ENCODE measurements around the gene FIBCD1. TPM values are rescaled to one million over a fixed set of nuclear protein-coding genes. Genes with fewer than 3 reads are reported as not detected.
"Not testable (repeated sequence)": the region's sequence is repeated elsewhere in the genome, so short reads cannot be mapped to it uniquely, and the experiment has no call there.

Gene FIBCD1
- polyA plus RNA-seq, 1 donor (not counting 4 experiments of a cell fraction or from before 2014, with no cell fraction given) = 0.79 TPM

GRCh38 chr9:130955947-130956621 lies 17.0 kb upstream of the FIBCD1 start:
- Histone ChIP-seq H2AFZ (ENCODE audit: control insufficient read depth, low read length) (no peak overlapping the region), H4K20me1 (ENCODE audit: control insufficient read depth, extremely low read depth, insufficient read depth, low read length) (no peaks in the 10 kb centered on the region), H3K79me2 (ENCODE audit: control insufficient read depth, insufficient read depth, low read length) (no peaks in the 10 kb centered on the region), H3K36me3 (ENCODE audit: control insufficient read depth in 2 of 2, extremely low read depth in 1 of 2, insufficient read depth in 2 of 2, low read length in 2 of 2) (no peaks in the 10 kb centered on the region), H3K9me1 (ENCODE audit: control insufficient read depth, extremely low read depth, insufficient read depth, low read length) (no peaks in the 10 kb centered on the region), H3K27ac (ENCODE audit: control insufficient read depth, insufficient read depth, low read length) (no peak overlapping the region), H3K9me3 (ENCODE audit: control insufficient read depth, low read depth, low read length) (no peaks in the 10 kb centered on the region), H3K27me3 (ENCODE audit: control insufficient read depth, extremely low read depth, insufficient read depth, low read length) (peaks cover 22% of the 10 kb centered on the region), H3K4me1 (ENCODE audit: control insufficient read depth, extremely low read depth, insufficient read depth, low read length) (peaks cover 2% of the 10 kb centered on the region), H3K4me2 (ENCODE audit: control insufficient read depth, extremely low read depth, insufficient read depth, low read depth, low read length) (no peak overlapping the region), H3K9ac (ENCODE audit: control insufficient read depth, extremely low read depth, insufficient read depth, low read length) (no peak overlapping the region), H3K4me3 (ENCODE audit: control insufficient read depth in 2 of 3, extremely low read depth in 1 of 3, insufficient read depth in 2 of 3, low read depth in 1 of 3, low read length in 3 of 3) (no peak overlapping the region)
- FAIRE-seq (no peak), DNase-seq (ENCODE audit: low read depth, low spot score) (no peak)
- no peak for TF ChIP-seq EZH2 (IDR thresholded peaks at IDR 0.05; ENCODE audit: low read length)
- no peak for TF ChIP-seq CTCF (optimal IDR thresholded peaks at IDR 0.05 in 1 of 3, IDR thresholded peaks at IDR 0.05 in 1 of 3, conservative IDR thresholded peaks at IDR 0.05 in 1 of 3; ENCODE audit: extremely low read depth in 1 of 3, insufficient read depth in 2 of 3, low read length in 3 of 3)
- dilution Hi-C loops (cut with MboI; ENCODE audit: extremely low pct_ligation_motif_present, low sequenced_read_pairs) = no loop called here

GRCh38 chr9:130954925-130955324 lies 15.9 kb upstream of the FIBCD1 start:
- H2AFZ ChIP-seq (ENCODE audit: control insufficient read depth, low read length); H3K4me3 ChIP-seq (ENCODE audit: control insufficient read depth in 2 of 3, extremely low read depth in 1 of 3, insufficient read depth in 2 of 3, low read depth in 1 of 3, low read length in 3 of 3); dilution Hi-C loops (cut with MboI; ENCODE audit: extremely low pct_ligation_motif_present, low sequenced_read_pairs); H3K9ac ChIP-seq (ENCODE audit: control insufficient read depth, extremely low read depth, insufficient read depth, low read length); FAIRE-seq; H3K36me3 ChIP-seq (ENCODE audit: control insufficient read depth in 2 of 2, extremely low read depth in 1 of 2, insufficient read depth in 2 of 2, low read length in 2 of 2); H3K9me3 ChIP-seq (ENCODE audit: control insufficient read depth, low read depth, low read length); H4K20me1 ChIP-seq (ENCODE audit: control insufficient read depth, extremely low read depth, insufficient read depth, low read length); H3K4me2 ChIP-seq (ENCODE audit: control insufficient read depth, extremely low read depth, insufficient read depth, low read depth, low read length); H3K79me2 ChIP-seq (ENCODE audit: control insufficient read depth, insufficient read depth, low read length); H3K9me1 ChIP-seq (ENCODE audit: control insufficient read depth, extremely low read depth, insufficient read depth, low read length); H3K4me1 ChIP-seq (ENCODE audit: control insufficient read depth, extremely low read depth, insufficient read depth, low read length); H3K27ac ChIP-seq (ENCODE audit: control insufficient read depth, insufficient read depth, low read length); DNase-seq (ENCODE audit: low read depth, low spot score): not testable (repeated sequence)
- peaks cover 27% of the 10 kb centered on the region for H3K27me3 ChIP-seq (ENCODE audit: control insufficient read depth, extremely low read depth, insufficient read depth, low read length)

GRCh38 chr9:130954317-130954716 lies 15.3 kb upstream of the FIBCD1 start:
- peaks cover 2% of the 10 kb centered on the region for H3K4me1 ChIP-seq (ENCODE audit: control insufficient read depth, extremely low read depth, insufficient read depth, low read length)
- no peak for FAIRE-seq
- no peaks in the 10 kb centered on the region for H4K20me1 ChIP-seq (ENCODE audit: control insufficient read depth, extremely low read depth, insufficient read depth, low read length)
- no peaks in the 10 kb centered on the region for H3K9me1 ChIP-seq (ENCODE audit: control insufficient read depth, extremely low read depth, insufficient read depth, low read length)
- H3K9me3 ChIP-seq (ENCODE audit: control insufficient read depth, low read depth, low read length) = peaks cover 3% of the 10 kb centered on the region
- H3K4me3 ChIP-seq (ENCODE audit: control insufficient read depth in 2 of 3, extremely low read depth in 1 of 3, insufficient read depth in 2 of 3, low read depth in 1 of 3, low read length in 3 of 3) = no peak overlapping the region
- dilution Hi-C loops (cut with MboI; ENCODE audit: extremely low pct_ligation_motif_present, low sequenced_read_pairs) = no loop called here
- H3K9ac ChIP-seq (ENCODE audit: control insufficient read depth, extremely low read depth, insufficient read depth, low read length) = no peak overlapping the region
- no peaks in the 10 kb centered on the region for H3K36me3 ChIP-seq (ENCODE audit: control insufficient read depth in 2 of 2, extremely low read depth in 1 of 2, insufficient read depth in 2 of 2, low read length in 2 of 2)
- H3K79me2 ChIP-seq (ENCODE audit: control insufficient read depth, insufficient read depth, low read length) = no peaks in the 10 kb centered on the region
- H3K27me3 ChIP-seq (ENCODE audit: control insufficient read depth, extremely low read depth, insufficient read depth, low read length) = peaks cover 27% of the 10 kb centered on the region
- H2AFZ ChIP-seq (ENCODE audit: control insufficient read depth, low read length) = no peak overlapping the region
- H3K4me2 ChIP-seq (ENCODE audit: control insufficient read depth, extremely low read depth, insufficient read depth, low read depth, low read length) = no peak overlapping the region
- no peak for DNase-seq (ENCODE audit: low read depth, low spot score)
- no peak for TF ChIP-seq EZH2 (IDR thresholded peaks at IDR 0.05; ENCODE audit: low read length)
- TF ChIP-seq CTCF (optimal IDR thresholded peaks at IDR 0.05 in 1 of 3, IDR thresholded peaks at IDR 0.05 in 1 of 3, conservative IDR thresholded peaks at IDR 0.05 in 1 of 3; ENCODE audit: extremely low read depth in 1 of 3, insufficient read depth in 2 of 3, low read length in 3 of 3) = no peak
- no peak overlapping the region for H3K27ac ChIP-seq (ENCODE audit: control insufficient read depth, insufficient read depth, low read length)

All from keratinocyte (primary cell).